ENCODE results near the gene FOXI3. TPM values are rescaled to one million over a fixed set of nuclear protein-coding genes. Genes with fewer than 3 reads are reported as not detected.

The FOXI3 gene
- total RNA-seq, 4 donors from 2014 or later = not detected

GRCh38 chr2:88451811-88452564, 505 bp downstream of the FOXI3 start:
- 0% methylated on average over 1 to 3 of the region's 108 CpGs for WGBS, 2 donors
- intact Hi-C loops (cut with DNase I) = loop anchor here (10.0 kb wide), 1 partner anchor 257 kb away; no protein-coding TSS in a partner anchor
- H3K4me1 ChIP-seq = peaks cover 0 to 19% (median 4%) of the 10 kb centered on the region in 3 donors
- H3K4me3 ChIP-seq = peak overlapping the region; percentile 20 to 65 (median 36)
- no peak for DNase-seq
- no peaks in the 10 kb centered on the region for H3K36me3 ChIP-seq
- no peak overlapping the region for H3K27ac ChIP-seq
- H3K27me3 ChIP-seq = peaks cover 15 to 100% (median 27%) of the 10 kb centered on the region in 4 donors
- TF ChIP-seq POLR2A (IDR thresholded peaks at IDR 0.05) (no peak), CTCF (IDR thresholded peaks at IDR 0.05) (no peak)
- H3K9me3 ChIP-seq = no peaks in the 10 kb centered on the region

DNA sequence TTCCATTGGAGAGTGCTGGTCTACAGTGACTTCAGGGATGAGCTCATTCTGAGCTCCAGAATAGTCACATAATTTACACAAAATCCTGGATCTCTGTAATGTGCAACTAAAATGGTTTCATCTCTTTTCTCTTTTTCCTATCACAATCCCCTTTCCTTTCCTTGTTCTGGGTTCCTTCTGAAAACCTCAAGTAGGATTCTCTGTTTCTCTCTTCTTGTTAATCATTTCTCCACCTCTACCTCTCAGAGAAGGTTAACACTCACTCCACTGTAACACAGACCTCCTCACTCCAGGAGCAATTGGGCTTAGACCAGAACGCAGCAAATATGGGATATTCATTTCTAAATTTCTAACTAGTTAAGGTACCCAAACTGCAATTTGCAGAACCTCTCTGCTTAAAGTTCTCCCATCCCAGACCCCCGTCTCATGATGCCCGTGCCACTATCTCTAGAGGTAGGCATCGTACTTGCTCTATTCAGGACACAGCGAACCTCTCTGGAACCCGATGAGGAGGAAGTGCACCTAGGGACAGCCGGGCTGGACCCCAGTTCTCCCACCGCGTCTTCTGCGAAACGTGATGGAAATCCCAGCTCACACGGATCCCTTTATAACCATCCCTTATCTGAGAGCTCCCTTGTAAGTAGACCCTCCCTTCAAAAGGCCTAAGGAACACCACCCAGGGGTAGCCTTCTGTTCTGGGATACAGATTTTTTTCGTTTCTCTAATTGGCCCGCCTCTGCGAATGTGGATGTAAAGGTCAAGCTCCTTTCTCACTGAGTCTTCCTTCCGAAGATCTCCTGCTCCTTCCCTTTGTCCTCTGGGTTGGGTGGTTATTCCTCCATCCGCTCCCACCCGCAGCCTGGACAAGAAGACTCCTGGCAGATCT, 1.3 kb downstream of the FOXI3 start:
- Histone ChIP-seq H3K27me3 (peaks cover 15 to 100% (median 27%) of the 10 kb centered on the region in 4 donors), H3K4me3 (peak overlapping the region in 1 of 4 donors; percentile 65), H3K36me3 (no peaks in the 10 kb centered on the region), H3K27ac (no peak overlapping the region), H3K4me1 (peaks cover 0 to 19% (median 4%) of the 10 kb centered on the region in 3 donors), H3K9me3 (no peaks in the 10 kb centered on the region)
- TF ChIP-seq CTCF (IDR thresholded peaks at IDR 0.05) (no peak), POLR2A (IDR thresholded peaks at IDR 0.05) (no peak)
- DNase-seq = no peak
- WGBS, 2 donors = 34 to 35% methylated on average over 15 to 16 of the region's 18 CpGs
- intact Hi-C loops (cut with DNase I) = loop anchor here (10.0 kb wide), 1 partner anchor 256 kb away; no protein-coding TSS in a partner anchor

GRCh38 chr2:88450186-88450585, 2.3 kb downstream of the FOXI3 start:
- Histone ChIP-seq H3K9me3 (no peaks in the 10 kb centered on the region), H3K4me3 (no peak overlapping the region), H3K27ac (no peak overlapping the region), H3K36me3 (no peaks in the 10 kb centered on the region), H3K27me3 (peaks cover 15 to 100% (median 26%) of the 10 kb centered on the region in 4 donors), H3K4me1 (peaks cover 0 to 19% (median 4%) of the 10 kb centered on the region in 3 donors)
- WGBS, 2 donors = 78 to 80% methylated on average over 6 to 9 of the region's 10 CpGs
- intact Hi-C loops (cut with DNase I) = loop anchor here (10.0 kb wide), 1 partner anchor 255 kb away; no protein-coding TSS in a partner anchor
- TF ChIP-seq POLR2A (IDR thresholded peaks at IDR 0.05) = no peak
- TF ChIP-seq CTCF (IDR thresholded peaks at IDR 0.05) = no peak
- DNase-seq = no peak

GRCh38 chr2:88448248-88448647, 4.2 kb downstream of the FOXI3 start:
- intact Hi-C loops (cut with DNase I) = no loop called here
- H3K36me3 ChIP-seq = no peaks in the 10 kb centered on the region
- peaks cover 9 to 98% (median 17%) of the 10 kb centered on the region in 4 donors for H3K27me3 ChIP-seq
- no peak for DNase-seq
- no peak overlapping the region for H3K4me3 ChIP-seq
- TF ChIP-seq CTCF (IDR thresholded peaks at IDR 0.05) = no peak
- TF ChIP-seq POLR2A (IDR thresholded peaks at IDR 0.05) = no peak
- H3K27ac ChIP-seq = no peak overlapping the region
- 92% methylated on average over 7 of the region's 8 CpGs; no CpG with 5 or more reads in 1 of the 2 donors for WGBS, 2 donors
- no peaks in the 10 kb centered on the region for H3K9me3 ChIP-seq
- H3K4me1 ChIP-seq = peaks cover 0 to 16% (median 4%) of the 10 kb centered on the region in 3 donors
